ENCODE measurements around the gene WNT5B. TPM values are rescaled to one million over a fixed set of nuclear protein-coding genes. Genes with fewer than 3 reads are reported as not detected.

The WNT5B gene
- total RNA-seq (152 and 206 TPM in 2 replicates), polyA plus RNA-seq (170 and 240 TPM in 2 replicates)

DNA sequence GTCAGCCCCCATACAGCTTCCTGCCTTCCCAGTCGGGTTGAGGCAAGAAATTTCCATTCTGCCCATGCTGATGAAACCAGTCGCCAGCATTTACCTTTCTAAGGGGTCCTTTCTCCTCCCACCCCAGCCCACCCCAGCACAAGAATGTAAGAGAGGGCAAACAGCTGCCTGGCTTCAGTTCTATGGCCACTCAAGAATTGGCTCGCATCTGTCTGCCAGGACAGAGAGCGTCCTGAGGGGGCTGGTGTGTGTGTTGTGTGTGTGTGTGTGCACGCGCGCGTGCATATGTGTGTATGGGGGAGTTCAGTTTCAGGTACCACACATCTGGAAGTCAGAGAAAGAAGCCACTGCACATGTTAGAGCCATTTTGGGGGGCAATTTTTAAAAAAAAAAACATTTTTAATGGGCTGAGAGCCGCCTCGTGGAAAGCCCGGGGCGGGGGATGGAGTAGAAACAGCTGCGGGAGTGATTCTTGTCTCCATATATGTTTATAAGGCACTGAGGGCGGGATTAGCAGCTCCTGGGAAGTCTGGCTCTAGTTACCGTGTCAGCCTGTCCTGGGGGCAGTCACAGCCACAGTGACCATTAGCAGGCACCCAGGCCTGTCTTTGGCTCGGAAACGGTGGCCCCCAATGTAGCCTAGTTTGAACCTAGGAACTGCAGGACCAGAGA, at the start of gene WNT5B:
Gene WNT5B (plus strand): TSS at position 566 of the 672 bp plus-strand sequence. CDS start 2,124 bp downstream, outside the sequence.
- H3K36me3 ChIP-seq, result no peaks in the 10 kb centered on the region
- peak within 1 kb of the TSS; percentile 26 for H3K4me3 ChIP-seq
- H3K27ac ChIP-seq, result no peak within 1 kb of the TSS
- H3K4me1 ChIP-seq (ENCODE audit: low read depth), result peaks cover 34% of the 10 kb centered on the region
- peak in 1 of 2 donors; percentile 55 for DNase-seq (ENCODE audit: low read depth in 1 of 2, low spot score in 1 of 2)
- no peaks in the 10 kb centered on the region for H3K9me3 ChIP-seq (ENCODE audit: low read depth)
- H3K27me3 ChIP-seq, result peaks cover 9% of the 10 kb centered on the region
- TF ChIP-seq, protein P1, sequence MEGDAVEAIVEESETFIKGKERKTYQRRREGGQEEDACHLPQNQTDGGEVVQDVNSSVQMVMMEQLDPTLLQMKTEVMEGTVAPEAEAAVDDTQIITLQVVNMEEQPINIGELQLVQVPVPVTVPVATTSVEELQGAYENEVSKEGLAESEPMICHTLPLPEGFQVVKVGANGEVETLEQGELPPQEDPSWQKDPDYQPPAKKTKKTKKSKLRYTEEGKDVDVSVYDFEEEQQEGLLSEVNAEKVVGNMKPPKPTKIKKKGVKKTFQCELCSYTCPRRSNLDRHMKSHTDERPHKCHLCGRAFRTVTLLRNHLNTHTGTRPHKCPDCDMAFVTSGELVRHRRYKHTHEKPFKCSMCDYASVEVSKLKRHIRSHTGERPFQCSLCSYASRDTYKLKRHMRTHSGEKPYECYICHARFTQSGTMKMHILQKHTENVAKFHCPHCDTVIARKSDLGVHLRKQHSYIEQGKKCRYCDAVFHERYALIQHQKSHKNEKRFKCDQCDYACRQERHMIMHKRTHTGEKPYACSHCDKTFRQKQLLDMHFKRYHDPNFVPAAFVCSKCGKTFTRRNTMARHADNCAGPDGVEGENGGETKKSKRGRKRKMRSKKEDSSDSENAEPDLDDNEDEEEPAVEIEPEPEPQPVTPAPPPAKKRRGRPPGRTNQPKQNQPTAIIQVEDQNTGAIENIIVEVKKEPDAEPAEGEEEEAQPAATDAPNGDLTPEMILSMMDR (IDR thresholded peaks at IDR 0.05; ENCODE audit: low read depth, low read length), result no peak

DNA sequence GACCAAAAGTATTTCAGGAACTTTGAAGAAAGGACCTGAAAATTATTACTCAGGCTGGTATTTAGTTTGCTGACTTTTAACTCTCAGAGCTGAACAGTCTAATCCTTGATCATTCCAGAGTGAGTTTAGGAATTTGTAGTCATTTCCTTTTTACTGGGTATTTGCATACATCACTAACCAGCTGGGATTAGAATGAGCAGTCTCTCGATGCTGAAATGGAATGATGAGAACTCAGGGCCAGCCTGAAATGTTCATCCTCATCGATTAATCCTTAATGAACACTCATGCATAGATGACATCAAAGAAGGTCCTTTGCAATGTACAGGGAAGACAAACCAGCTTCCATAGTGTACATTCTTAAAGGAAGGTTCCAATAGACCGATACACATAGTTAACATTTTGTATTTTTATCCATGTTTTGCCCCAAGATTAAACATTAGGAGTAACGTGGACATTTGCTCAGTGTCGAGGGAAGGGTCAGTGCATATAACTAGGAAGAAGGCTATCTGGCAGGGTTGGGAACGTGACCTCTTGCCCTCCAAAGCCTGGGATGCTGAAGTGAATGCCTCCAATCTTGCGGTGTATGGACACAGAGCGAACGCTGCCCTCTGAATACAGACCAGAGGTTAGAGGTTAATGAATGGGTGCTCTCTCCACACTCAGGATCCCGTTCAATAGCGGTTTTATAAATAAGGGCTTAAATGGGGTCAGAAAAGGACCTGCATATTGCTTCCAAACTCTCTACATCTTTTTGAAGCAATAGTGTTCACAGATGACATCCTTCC, 49.2 kb upstream of the WNT5B start:
- no peak for DNase-seq (ENCODE audit: low read depth in 1 of 2, low spot score in 1 of 2)
- H3K4me3 ChIP-seq, result no peak overlapping the region
- no peaks in the 10 kb centered on the region for H3K36me3 ChIP-seq
- H3K9me3 ChIP-seq (ENCODE audit: low read depth), result no peaks in the 10 kb centered on the region
- TF ChIP-seq, protein P1 (IDR thresholded peaks at IDR 0.05; ENCODE audit: low read depth, low read length), result no peak
- peak overlapping the region; percentile 25 for H3K27ac ChIP-seq
- H3K4me1 ChIP-seq (ENCODE audit: low read depth), result peaks cover 88% of the 10 kb centered on the region
- no peaks in the 10 kb centered on the region for H3K27me3 ChIP-seq

DNA sequence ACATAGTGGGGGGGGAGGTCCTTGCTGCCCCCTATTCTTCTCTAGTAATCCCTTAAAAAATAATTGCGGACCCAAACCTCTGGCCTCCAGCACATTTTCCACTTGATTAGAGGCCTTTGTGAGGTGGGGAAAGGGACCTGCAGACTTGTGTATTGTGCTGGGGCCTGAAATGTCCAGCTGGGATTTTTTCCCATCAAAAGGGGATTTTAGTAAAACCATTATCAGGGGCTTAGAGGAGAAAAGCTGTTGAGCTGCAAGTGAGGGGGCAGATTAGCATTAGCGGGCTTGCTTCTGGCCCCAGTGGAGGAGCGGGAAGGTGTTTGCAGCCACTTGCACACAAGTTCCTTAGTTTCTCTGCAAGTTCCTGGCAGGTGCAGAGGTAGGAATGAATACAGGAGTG, 48.5 kb upstream of the WNT5B start:
- no peaks in the 10 kb centered on the region for H3K27me3 ChIP-seq
- no peaks in the 10 kb centered on the region for H3K36me3 ChIP-seq
- peak overlapping the region; percentile 25 for H3K27ac ChIP-seq
- no peaks in the 10 kb centered on the region for H3K9me3 ChIP-seq (ENCODE audit: low read depth)
- peaks cover 83% of the 10 kb centered on the region for H3K4me1 ChIP-seq (ENCODE audit: low read depth)
- TF ChIP-seq, protein P1 (IDR thresholded peaks at IDR 0.05; ENCODE audit: low read depth, low read length), result no peak
- H3K4me3 ChIP-seq, result no peak overlapping the region
- DNase-seq (ENCODE audit: low read depth in 1 of 2, low spot score in 1 of 2), result no peak

DNA sequence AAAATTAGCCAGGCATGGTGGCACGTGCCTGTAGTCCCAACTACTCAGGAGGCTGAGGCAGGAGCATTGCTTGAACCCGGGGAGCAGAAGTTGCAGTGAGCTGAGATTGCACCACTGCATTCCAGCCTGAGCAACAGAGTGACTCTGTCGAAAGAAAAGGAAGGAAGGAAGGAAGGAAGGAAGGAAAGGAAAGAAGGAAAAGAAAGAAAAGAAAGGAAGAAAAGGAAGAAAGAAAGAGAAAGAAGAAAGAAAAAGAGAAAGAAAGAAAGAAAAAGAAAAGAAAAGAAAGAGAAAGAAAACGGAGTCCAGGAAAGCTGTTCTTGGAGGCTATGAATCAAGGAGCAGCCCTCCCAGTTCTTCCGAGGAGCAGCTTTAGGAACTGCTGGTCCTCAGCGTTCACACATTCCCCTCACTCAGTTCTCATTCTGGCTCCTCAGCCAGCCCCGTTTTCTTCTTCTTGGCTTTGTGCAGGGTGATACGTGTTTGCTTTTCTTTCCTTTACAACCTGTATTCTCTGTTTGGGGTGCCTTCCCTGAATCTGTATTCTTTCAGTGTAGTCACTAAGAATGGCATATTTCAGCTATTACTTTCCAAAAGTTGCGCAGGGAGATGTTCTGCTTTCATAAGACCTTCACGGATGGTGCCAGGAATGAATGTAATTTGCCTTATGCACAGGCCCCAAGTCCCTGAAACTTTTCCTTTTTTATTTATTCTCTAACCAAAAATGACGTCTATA, 46.9 kb upstream of the WNT5B start:
- TF ChIP-seq, protein P1 (IDR thresholded peaks at IDR 0.05; ENCODE audit: low read depth, low read length), result no peak

DNA sequence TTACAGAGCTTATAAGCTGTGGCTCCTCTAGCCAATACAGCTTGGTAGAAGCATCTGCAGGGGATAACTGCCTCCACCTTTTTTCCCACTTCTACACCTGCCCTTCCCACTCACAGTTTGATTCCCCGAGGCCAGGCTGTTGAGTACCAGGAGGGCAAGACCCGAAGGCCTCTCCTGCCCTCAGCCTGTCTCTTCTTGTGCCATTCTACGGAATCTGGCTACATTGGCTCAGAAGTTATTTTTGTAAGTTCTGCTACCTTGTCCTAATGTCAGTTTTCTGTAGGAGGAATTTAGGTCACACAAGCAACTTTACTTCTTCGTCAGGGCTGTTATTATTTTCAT, 46.4 kb upstream of the WNT5B start:
- H3K4me3 ChIP-seq, result no peak overlapping the region
- TF ChIP-seq, protein P1 (IDR thresholded peaks at IDR 0.05; ENCODE audit: low read depth, low read length), result no peak
- no peak for DNase-seq (ENCODE audit: low read depth in 1 of 2, low spot score in 1 of 2)
- no peaks in the 10 kb centered on the region for H3K9me3 ChIP-seq (ENCODE audit: low read depth)
- no peak overlapping the region for H3K27ac ChIP-seq
- peaks cover 62% of the 10 kb centered on the region for H3K4me1 ChIP-seq (ENCODE audit: low read depth)
- H3K27me3 ChIP-seq, result no peaks in the 10 kb centered on the region
- H3K36me3 ChIP-seq, result no peaks in the 10 kb centered on the region

More for the DNA sequence above, 46.9 kb upstream of the WNT5B start:
- DNase-seq (ENCODE audit: low read depth in 1 of 2, low spot score in 1 of 2), result no peak
- Histone ChIP-seq H3K27ac (peak overlapping the region; percentile 25), H3K27me3 (no peaks in the 10 kb centered on the region), H3K9me3 (ENCODE audit: low read depth) (no peaks in the 10 kb centered on the region), H3K36me3 (no peaks in the 10 kb centered on the region), H3K4me3 (no peak overlapping the region), H3K4me1 (ENCODE audit: low read depth) (peaks cover 66% of the 10 kb centered on the region)

All from cardiac muscle cell (in vitro differentiated cells and primary cell).